WTC11 (cell line): ENCODE data around the gene ANTXR1. TPM values are rescaled to one million over a fixed set of nuclear protein-coding genes. Genes with fewer than 3 reads are reported as not detected.

Source experiments
- ATAC-seq: fragments of 200-7000 bp; cut with Tn5 transposase; 2 replicates; pipeline ENCODE4 v1.10.0; 2021; ENCODE audit warnings: mild to moderate bottlenecking, moderate library complexity
- CTCF ChIA-PET: fragments of 300-600 bp; sonication (Branson Sonifier 250); formaldehyde crosslinking; loops from one replicate; lab custom pipeline; 2021; ENCODE audit warnings: antibody characterized with exemption; lab: Charles Lee
- POLR2A ChIA-PET: fragments of 350-600 bp; sonication (Branson Sonifier 250); formaldehyde crosslinking; loops from one replicate; lab custom pipeline; 2021; ENCODE audit warnings: antibody characterized with exemption; lab: Charles Lee
- DNase-seq: peaks from one replicate; pipeline ENCODE4 v3.0.0; 2021; ENCODE audit warnings: low spot score
- H3K27ac Mint-ChIP-seq: 2 replicates; pipeline ENCODE4 v1.8.0; 2021; ENCODE audit warnings: mixed read lengths
- H3K27me3 Mint-ChIP-seq: 2 replicates; pipeline ENCODE4 v1.8.0; 2021; ENCODE audit warnings: low read depth, mild to moderate bottlenecking, moderate library complexity, mixed read lengths
- H3K36me3 Mint-ChIP-seq: 2 replicates; pipeline ENCODE4 v1.8.0; 2021; ENCODE audit warnings: mixed read lengths
- H3K4me1 Mint-ChIP-seq: 2 replicates; pipeline ENCODE4 v1.8.0; 2022; ENCODE audit warnings: mixed read lengths
- H3K4me3 Mint-ChIP-seq: 2 replicates; pipeline ENCODE4 v1.8.0; 2021; ENCODE audit warnings: mild to moderate bottlenecking, moderate library complexity, mixed read lengths
- H3K9me3 Mint-ChIP-seq: 2 replicates; pipeline ENCODE4 v1.8.0; 2021; ENCODE audit warnings: mixed read lengths
- ELF4 ChIP-seq: sonication (generic); formaldehyde crosslinking; IDR thresholded peaks from 2 replicates; pipeline ENCODE4 v1.8.1; 2022; ENCODE audit warnings: low read depth, mild to moderate bottlenecking, moderate library complexity, missing genetic modification reagents
- FOXP1 ChIP-seq: sonication (generic); formaldehyde crosslinking; IDR thresholded peaks from 2 replicates; pipeline ENCODE4 v1.8.0; 2022; ENCODE audit warnings: missing genetic modification reagents, mild to moderate bottlenecking, moderate library complexity, borderline replicate concordance
- MXD4 ChIP-seq: fragments of 250-450 bp; sonication (Bioruptor Pico); IDR thresholded peaks from 2 replicates; pipeline ENCODE4 v1.8.0; 2021; ENCODE audit warnings: mild to moderate bottlenecking, moderate library complexity, borderline replicate concordance
- NFE2L1 ChIP-seq: sonication (generic); formaldehyde crosslinking; IDR thresholded peaks from 2 replicates; pipeline ENCODE4 v1.8.1; 2023; ENCODE audit warnings: missing genetic modification reagents
- NR1H2 ChIP-seq: sonication (generic); formaldehyde crosslinking; IDR thresholded peaks from 2 replicates; pipeline ENCODE4 v1.9.0; 2021; ENCODE audit warnings: mild to moderate bottlenecking, moderate library complexity, missing genetic modification reagents
- OVOL2 ChIP-seq: fragments of 250-450 bp; sonication (Bioruptor Pico); IDR thresholded peaks from 2 replicates; pipeline ENCODE4 v1.9.0; 2021; ENCODE audit warnings: mild to moderate bottlenecking, borderline replicate concordance
- RORB ChIP-seq: fragments of 250-450 bp; sonication (Bioruptor Pico); IDR thresholded peaks from 2 replicates; pipeline ENCODE4 v1.9.0; 2021; ENCODE audit warnings: mild to moderate bottlenecking
- SMAD4 ChIP-seq: sonication (generic); formaldehyde crosslinking; IDR thresholded peaks from 2 replicates; pipeline ENCODE4 v1.8.0; 2022; ENCODE audit warnings: mild to moderate bottlenecking, missing genetic modification reagents
- SP1 ChIP-seq: sonication (generic); formaldehyde crosslinking; conservative IDR thresholded peaks from 2 replicates; pipeline ENCODE4 v1.8.1; 2022; ENCODE audit warnings: missing genetic modification reagents
- TP53 ChIP-seq: sonication (generic); formaldehyde crosslinking; IDR thresholded peaks from 2 replicates; pipeline ENCODE4 v1.8.1; 2023; ENCODE audit warnings: mild to moderate bottlenecking, missing genetic modification reagents
- ZBTB21 ChIP-seq: sonication (generic); formaldehyde crosslinking; IDR thresholded peaks from 2 replicates; pipeline ENCODE4 v1.8.1; 2023; ENCODE audit warnings: mild to moderate bottlenecking, missing genetic modification reagents, borderline replicate concordance
- ZNF416 ChIP-seq: fragments of 250-450 bp; sonication (Bioruptor Pico); IDR thresholded peaks from 2 replicates; pipeline ENCODE4 v1.9.0; 2021; ENCODE audit warnings: mild to moderate bottlenecking, inconsistent platforms
- ZNF423 ChIP-seq: fragments of 250-450 bp; sonication (Bioruptor Pico); IDR thresholded peaks from 2 replicates; pipeline ENCODE4 v2.1.2; 2022; ENCODE audit warnings: mild to moderate bottlenecking, moderate library complexity
- ZNF512 ChIP-seq: sonication (generic); formaldehyde crosslinking; IDR thresholded peaks from 2 replicates; pipeline ENCODE4 v1.8.1; 2022; ENCODE audit warnings: missing genetic modification reagents, borderline replicate concordance
- total RNA-seq: library from RNA; stranded (reverse); gene quantifications from 3 replicates; pipeline ENCODE4 v1.2.3, GENCODE V29; 2021
- TF ChIP-seq, protein P1 (sequence below): sonication (generic); formaldehyde crosslinking; IDR thresholded peaks from 2 replicates; pipeline ENCODE4 v1.8.0; 2022; ENCODE audit warnings: mild to moderate bottlenecking, missing genetic modification reagents
- TF ChIP-seq, protein P2 (sequence below): fragments of 250-450 bp; sonication (Bioruptor Pico); IDR thresholded peaks from 2 replicates; pipeline ENCODE4 v1.9.0; 2021; ENCODE audit warnings: moderate library complexity, mild to moderate bottlenecking, inconsistent platforms, borderline replicate concordance
- TF ChIP-seq, protein P3 (sequence below): sonication (generic); formaldehyde crosslinking; IDR thresholded peaks from 2 replicates; pipeline ENCODE4 v1.8.0; 2023; ENCODE audit warnings: missing genetic modification reagents, mild to moderate bottlenecking, borderline replicate concordance
- TF ChIP-seq, protein P4 (sequence below): fragments of 200-600 bp; IDR thresholded peaks from 2 replicates; pipeline ENCODE4 v1.8.0; 2022; ENCODE audit warnings: antibody characterized with exemption

Gene ANTXR1
- total RNA-seq, 1 experiment from 2014 or later: 30.0 TPM

GRCh38 chr2:69113627-69114026, 100.6 kb downstream of the ANTXR1 start:
- H3K9me3 Mint-ChIP-seq: peaks cover 4% of the 10 kb centered on the region
- H3K4me1 Mint-ChIP-seq: peaks cover 39% of the 10 kb centered on the region
- no peak overlapping the region for H3K4me3 Mint-ChIP-seq
- H3K27ac Mint-ChIP-seq: no peak overlapping the region
- H3K36me3 Mint-ChIP-seq: peaks cover 6% of the 10 kb centered on the region
- H3K27me3 Mint-ChIP-seq: peaks cover 6% of the 10 kb centered on the region; the same call in 1 of the 2 replicates
- DNase-seq (no peak), ATAC-seq (no peak)
- ChIA-PET POLR2A (no interaction called here), CTCF (interaction anchor here (0.9 kb wide), 1 partner anchor 170 kb away, joined by 3 read pairs; no protein-coding TSS in a partner anchor)
- TF ChIP-seq ELF4 (CRISPR knock-in tag) (no peak), OVOL2 (no peak), FOXP1 (CRISPR knock-in tag) (no peak), NR1H2 (no peak)

GRCh38 chr2:69114534-69114933, 101.6 kb downstream of the ANTXR1 start:
- POLR2A ChIA-PET: no interaction called here
- Mint-ChIP-seq H3K36me3 (peaks cover 5% of the 10 kb centered on the region), H3K9me3 (peaks cover 4% of the 10 kb centered on the region), H3K4me3 (no peak overlapping the region), H3K27me3 (peaks cover 6% of the 10 kb centered on the region; the same call in 1 of the 2 replicates), H3K4me1 (peaks cover 45% of the 10 kb centered on the region), H3K27ac (peak overlapping the region; percentile 57; the same call in 1 of the 2 replicates)
- DNase-seq: no peak
- peak; percentile 87 for ATAC-seq
- TF ChIP-seq, protein P1, sequence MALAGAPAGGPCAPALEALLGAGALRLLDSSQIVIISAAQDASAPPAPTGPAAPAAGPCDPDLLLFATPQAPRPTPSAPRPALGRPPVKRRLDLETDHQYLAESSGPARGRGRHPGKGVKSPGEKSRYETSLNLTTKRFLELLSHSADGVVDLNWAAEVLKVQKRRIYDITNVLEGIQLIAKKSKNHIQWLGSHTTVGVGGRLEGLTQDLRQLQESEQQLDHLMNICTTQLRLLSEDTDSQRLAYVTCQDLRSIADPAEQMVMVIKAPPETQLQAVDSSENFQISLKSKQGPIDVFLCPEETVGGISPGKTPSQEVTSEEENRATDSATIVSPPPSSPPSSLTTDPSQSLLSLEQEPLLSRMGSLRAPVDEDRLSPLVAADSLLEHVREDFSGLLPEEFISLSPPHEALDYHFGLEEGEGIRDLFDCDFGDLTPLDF (CRISPR knock-in tag): no peak
- no peak for TF ChIP-seq ZBTB21 (CRISPR knock-in tag)
- no peak for TF ChIP-seq MXD4 (CRISPR knock-in tag)
- TF ChIP-seq, protein P2, sequence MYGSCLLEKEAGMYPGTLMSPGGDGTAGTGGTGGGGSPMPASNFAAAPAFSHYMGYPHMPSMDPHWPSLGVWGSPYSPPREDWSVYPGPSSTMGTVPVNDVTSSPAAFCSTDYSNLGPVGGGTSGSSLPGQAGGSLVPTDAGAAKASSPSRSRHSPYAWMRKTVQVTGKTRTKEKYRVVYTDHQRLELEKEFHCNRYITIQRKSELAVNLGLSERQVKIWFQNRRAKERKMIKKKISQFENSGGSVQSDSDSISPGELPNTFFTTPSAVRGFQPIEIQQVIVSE (CRISPR knock-in tag): no peak
- TF ChIP-seq ZNF512 (CRISPR knock-in tag): no peak
- TF ChIP-seq OVOL2: no peak
- CTCF ChIA-PET: interaction anchor here (0.9 kb wide), 1 partner anchor 171 kb away, joined by 3 read pairs; no protein-coding TSS in a partner anchor

- peaks cover 6% of the 10 kb centered on the region; the same call in 1 of the 2 replicates for H3K27me3 Mint-ChIP-seq
- H3K9me3 Mint-ChIP-seq: no peaks in the 10 kb centered on the region; the same call in 1 of the 2 replicates
- TF ChIP-seq SMAD4 (CRISPR knock-in tag) (no peak), TP53 (CRISPR knock-in tag) (no peak), NFE2L1 (CRISPR knock-in tag) (no peak), ZNF423 (CRISPR knock-in tag) (no peak), SP1 (CRISPR knock-in tag) (no peak), ZNF416 (no peak), RORB (no peak)
- TF ChIP-seq, protein P3, sequence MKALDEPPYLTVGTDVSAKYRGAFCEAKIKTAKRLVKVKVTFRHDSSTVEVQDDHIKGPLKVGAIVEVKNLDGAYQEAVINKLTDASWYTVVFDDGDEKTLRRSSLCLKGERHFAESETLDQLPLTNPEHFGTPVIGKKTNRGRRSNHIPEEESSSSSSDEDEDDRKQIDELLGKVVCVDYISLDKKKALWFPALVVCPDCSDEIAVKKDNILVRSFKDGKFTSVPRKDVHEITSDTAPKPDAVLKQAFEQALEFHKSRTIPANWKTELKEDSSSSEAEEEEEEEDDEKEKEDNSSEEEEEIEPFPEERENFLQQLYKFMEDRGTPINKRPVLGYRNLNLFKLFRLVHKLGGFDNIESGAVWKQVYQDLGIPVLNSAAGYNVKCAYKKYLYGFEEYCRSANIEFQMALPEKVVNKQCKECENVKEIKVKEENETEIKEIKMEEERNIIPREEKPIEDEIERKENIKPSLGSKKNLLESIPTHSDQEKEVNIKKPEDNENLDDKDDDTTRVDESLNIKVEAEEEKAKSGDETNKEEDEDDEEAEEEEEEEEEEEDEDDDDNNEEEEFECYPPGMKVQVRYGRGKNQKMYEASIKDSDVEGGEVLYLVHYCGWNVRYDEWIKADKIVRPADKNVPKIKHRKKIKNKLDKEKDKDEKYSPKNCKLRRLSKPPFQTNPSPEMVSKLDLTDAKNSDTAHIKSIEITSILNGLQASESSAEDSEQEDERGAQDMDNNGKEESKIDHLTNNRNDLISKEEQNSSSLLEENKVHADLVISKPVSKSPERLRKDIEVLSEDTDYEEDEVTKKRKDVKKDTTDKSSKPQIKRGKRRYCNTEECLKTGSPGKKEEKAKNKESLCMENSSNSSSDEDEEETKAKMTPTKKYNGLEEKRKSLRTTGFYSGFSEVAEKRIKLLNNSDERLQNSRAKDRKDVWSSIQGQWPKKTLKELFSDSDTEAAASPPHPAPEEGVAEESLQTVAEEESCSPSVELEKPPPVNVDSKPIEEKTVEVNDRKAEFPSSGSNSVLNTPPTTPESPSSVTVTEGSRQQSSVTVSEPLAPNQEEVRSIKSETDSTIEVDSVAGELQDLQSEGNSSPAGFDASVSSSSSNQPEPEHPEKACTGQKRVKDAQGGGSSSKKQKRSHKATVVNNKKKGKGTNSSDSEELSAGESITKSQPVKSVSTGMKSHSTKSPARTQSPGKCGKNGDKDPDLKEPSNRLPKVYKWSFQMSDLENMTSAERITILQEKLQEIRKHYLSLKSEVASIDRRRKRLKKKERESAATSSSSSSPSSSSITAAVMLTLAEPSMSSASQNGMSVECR (CRISPR knock-in tag): no peak
- TF ChIP-seq, protein P4, sequence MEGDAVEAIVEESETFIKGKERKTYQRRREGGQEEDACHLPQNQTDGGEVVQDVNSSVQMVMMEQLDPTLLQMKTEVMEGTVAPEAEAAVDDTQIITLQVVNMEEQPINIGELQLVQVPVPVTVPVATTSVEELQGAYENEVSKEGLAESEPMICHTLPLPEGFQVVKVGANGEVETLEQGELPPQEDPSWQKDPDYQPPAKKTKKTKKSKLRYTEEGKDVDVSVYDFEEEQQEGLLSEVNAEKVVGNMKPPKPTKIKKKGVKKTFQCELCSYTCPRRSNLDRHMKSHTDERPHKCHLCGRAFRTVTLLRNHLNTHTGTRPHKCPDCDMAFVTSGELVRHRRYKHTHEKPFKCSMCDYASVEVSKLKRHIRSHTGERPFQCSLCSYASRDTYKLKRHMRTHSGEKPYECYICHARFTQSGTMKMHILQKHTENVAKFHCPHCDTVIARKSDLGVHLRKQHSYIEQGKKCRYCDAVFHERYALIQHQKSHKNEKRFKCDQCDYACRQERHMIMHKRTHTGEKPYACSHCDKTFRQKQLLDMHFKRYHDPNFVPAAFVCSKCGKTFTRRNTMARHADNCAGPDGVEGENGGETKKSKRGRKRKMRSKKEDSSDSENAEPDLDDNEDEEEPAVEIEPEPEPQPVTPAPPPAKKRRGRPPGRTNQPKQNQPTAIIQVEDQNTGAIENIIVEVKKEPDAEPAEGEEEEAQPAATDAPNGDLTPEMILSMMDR: no peak
- DNase-seq (no peak), ATAC-seq (no peak)
- POLR2A ChIA-PET: no interaction called here
- CTCF ChIA-PET: interaction anchor here (1.2 kb wide), 1 partner anchor 190 kb away, joined by 4 read pairs; no protein-coding TSS in a partner anchor
- H3K4me1 Mint-ChIP-seq: peaks cover 52% of the 10 kb centered on the region
- H3K27ac Mint-ChIP-seq: no peak overlapping the region
- no peak overlapping the region for H3K4me3 Mint-ChIP-seq
- H3K36me3 Mint-ChIP-seq: no peaks in the 10 kb centered on the region
These were observed 103.5 kb downstream of the ANTXR1 start for GRCh38 chr2:69116438-69116837.
